IMR-90 (cell line): Measurements from ENCODE around the gene GNL2. TPM values are rescaled to one million over a fixed set of nuclear protein-coding genes. Genes with fewer than 3 reads are reported as not detected.

Experiments
- ATAC-seq: fragments of 200-7000 bp; cut with Tn5 transposase; 2 replicates; pipeline ENCODE4 v1.9.1; 2020; ENCODE audit warnings: low read depth, mild to moderate bottlenecking, moderate library complexity
- BruUV-seq: library from RNA; stranded (reverse); fragments of 400-500 nt; replicated peaks from 2 replicates; lab custom pipeline; 2021; lab: Mats Ljungman, UMichigan
- CTCF ChIA-PET: fragments of 300-600 bp; formaldehyde crosslinking; extraction: SDS; loops from one replicate; lab custom pipeline; 2021; ENCODE audit warnings: antibody characterized with exemption; lab: Yijun Ruan, JAX
- POLR2A ChIA-PET: fragments of 300-600 bp; sonication (Branson Sonifier 250); formaldehyde crosslinking; loops from one replicate; lab custom pipeline; 2022; ENCODE audit warnings: antibody characterized with exemption; ENCODE audit not compliant: unreplicated experiment; lab: Charles Lee
- DNase-seq: peaks from one replicate; pipeline ENCODE4 v3.0.0; 2013
- H2AFZ ChIP-seq: replicated peaks from 2 replicates; pipeline ENCODE3; 2013; ENCODE audit warnings: low read length, mild to moderate bottlenecking; ENCODE audit not compliant: poor library complexity
- H2AK5ac ChIP-seq: 2 replicates; pipeline ENCODE4 v1.6.1; 2013; ENCODE audit warnings: low read depth, low read length, inconsistent platforms
- H2AK9ac ChIP-seq: replicated peaks from 2 replicates; pipeline ENCODE3; 2013; ENCODE audit warnings: mild to moderate bottlenecking, low read depth, low read length, moderate library complexity; ENCODE audit not compliant: poor library complexity
- H2BK120ac ChIP-seq: 2 replicates; pipeline ENCODE4 v1.6.1; 2013; ENCODE audit warnings: low read depth, low read length, inconsistent platforms
- H2BK15ac ChIP-seq: 3 replicates; pipeline ENCODE4 v1.6.1; 2013; ENCODE audit warnings: low read depth, low read length, inconsistent platforms
- H2BK20ac ChIP-seq: 2 replicates; pipeline ENCODE4 v1.6.1; 2013; ENCODE audit warnings: low read depth, mild to moderate bottlenecking, inconsistent platforms, low read length, moderate library complexity
- H2BK5ac ChIP-seq: 2 replicates; pipeline ENCODE4 v1.6.1; 2013; ENCODE audit warnings: mild to moderate bottlenecking, low read depth, low read length, inconsistent platforms; ENCODE audit not compliant: poor library complexity, severe bottlenecking
- H3K14ac ChIP-seq: replicated peaks from 2 replicates; pipeline ENCODE4 v1.6.1; 2013; ENCODE audit warnings: low read depth, low read length, inconsistent platforms
- H3K18ac ChIP-seq: 2 replicates; pipeline ENCODE4 v1.6.1; 2013; ENCODE audit warnings: low read depth, low read length, control low read depth
- H3K23ac ChIP-seq: 2 replicates; pipeline ENCODE4 v1.6.1; 2013; ENCODE audit warnings: low read depth, low read length, inconsistent platforms
- H3K27ac ChIP-seq: 2 replicates; pipeline ENCODE4 v1.5.1; 2013; ENCODE audit warnings: mild to moderate bottlenecking, control low read depth, low read length; ENCODE audit not compliant: insufficient read depth
- H3K27me3 ChIP-seq: 2 replicates; pipeline ENCODE4 v1.6.1; 2013; ENCODE audit warnings: low read length; ENCODE audit not compliant: control insufficient read depth, insufficient read depth
- H3K36me3 ChIP-seq: 2 replicates; pipeline ENCODE4 v1.6.1; 2013; ENCODE audit warnings: low read length, mixed read lengths; ENCODE audit not compliant: control insufficient read depth, insufficient read depth
- H3K4ac ChIP-seq: 2 replicates; pipeline ENCODE4 v1.6.1; 2013; ENCODE audit warnings: low read depth, low read length, inconsistent platforms
- H3K4me1 ChIP-seq: 2 replicates; pipeline ENCODE4 v1.6.1; 2013; ENCODE audit warnings: low read length, mixed read lengths; ENCODE audit not compliant: control insufficient read depth, insufficient read depth
- H3K4me2 ChIP-seq: 2 replicates; pipeline ENCODE4 v1.6.1; 2013; ENCODE audit warnings: low read depth, mild to moderate bottlenecking, control low read depth, low read length, moderate library complexity
- H3K4me3 ChIP-seq: 2 replicates; pipeline ENCODE4 v1.5.1; 2013; ENCODE audit warnings: low read depth, mild to moderate bottlenecking, control low read depth, low read length, moderate library complexity; ENCODE audit not compliant: insufficient read depth
- H3K56ac ChIP-seq: 2 replicates; pipeline ENCODE4 v1.6.1; 2013; ENCODE audit warnings: low read length, inconsistent platforms; ENCODE audit not compliant: insufficient read depth; ENCODE audit errors: extremely low read depth
- H3K79me1 ChIP-seq, 2 experiments: 2 replicates each; pipeline ENCODE4 v1.6.1; 2013; ENCODE audit warnings: low read length in 2 of 2, inconsistent platforms in 1 of 2, low read depth in 1 of 2
- H3K9ac ChIP-seq: 2 replicates; pipeline ENCODE4 v1.6.1; 2013; ENCODE audit warnings: low read depth, low read length, control low read depth
- H3K9me1 ChIP-seq: 2 replicates; pipeline ENCODE4 v1.6.1; 2013; ENCODE audit warnings: low read length, inconsistent platforms; ENCODE audit not compliant: insufficient read depth
- H3K9me3 ChIP-seq: 2 replicates; pipeline ENCODE4 v1.6.1; 2013; ENCODE audit warnings: low read length; ENCODE audit not compliant: control insufficient read depth, insufficient read depth
- H4K20me1 ChIP-seq: 2 replicates; pipeline ENCODE4 v1.6.1; 2013; ENCODE audit warnings: low read length, inconsistent platforms; ENCODE audit not compliant: insufficient read depth
- H4K5ac ChIP-seq: 2 replicates; pipeline ENCODE4 v1.6.1; 2013; ENCODE audit warnings: mild to moderate bottlenecking, low read depth, low read length, control low read depth
- H4K8ac ChIP-seq, 2 experiments: 2 replicates each; pipeline ENCODE4 v1.6.1; 2013; ENCODE audit warnings: low read depth in 2 of 2, low read length in 2 of 2, control low read depth in 1 of 2, inconsistent platforms in 1 of 2
- H4K91ac ChIP-seq: 2 replicates; pipeline ENCODE4 v1.6.1; 2013; ENCODE audit warnings: low read depth, low read length, inconsistent platforms; ENCODE audit not compliant: insufficient read depth
- CHD1 ChIP-seq: IDR thresholded peaks from 2 replicates; pipeline ENCODE4 v1.6.1; 2012; ENCODE audit warnings: low read depth, low read length, improper control_type of control experiment
- ELK1 ChIP-seq: fragments of 150-350 bp; IDR thresholded peaks from 2 replicates; pipeline ENCODE4 v1.6.1; 2016; ENCODE audit warnings: low read depth, mild to moderate bottlenecking, low read length, moderate library complexity, borderline replicate concordance
- MAFK ChIP-seq: IDR thresholded peaks from 2 replicates; pipeline ENCODE4 v1.6.1; 2012; ENCODE audit warnings: low read depth, low read length, improper control_type of control experiment
- MAZ ChIP-seq: IDR thresholded peaks from 2 replicates; pipeline ENCODE4 v1.6.1; 2012; ENCODE audit warnings: low read depth, mild to moderate bottlenecking, low read length, improper control_type of control experiment, moderate library complexity, borderline replicate concordance
- MXI1 ChIP-seq: IDR thresholded peaks from 2 replicates; pipeline ENCODE4 v1.6.1; 2012; ENCODE audit warnings: low read depth, mild to moderate bottlenecking, low read length, moderate library complexity, borderline replicate concordance
- NFE2L2 ChIP-seq: fragments of 150-350 bp; IDR thresholded peaks from 2 replicates; pipeline ENCODE4 v1.6.1; 2016; ENCODE audit warnings: low read depth, mild to moderate bottlenecking, low read length
- SMC3 ChIP-seq: fragments of 150-350 bp; IDR thresholded peaks from 2 replicates; pipeline ENCODE4 v1.6.1; 2016; ENCODE audit warnings: low read depth, mild to moderate bottlenecking, antibody characterized with exemption, low read length, moderate library complexity
- WGBS, 2 experiments: methylation state at CpG; one replicate each; pipeline versions ENCODE4 v1.1.5 to v1.1.7; 2013; ENCODE audit warnings: missing lambda C conversion rate in 2 of 2; ENCODE audit not compliant: insufficient read length in 1 of 2; ENCODE audit errors: extremely low coverage in 2 of 2; 5-methylcytosine and 5-hydroxymethylcytosine counted together
- dilution Hi-C: fragments of 300-500 bp; cut with HindIII; formaldehyde crosslinking; loops from one replicate; pipeline ENCODE4 v1.14.3; 2018; ENCODE audit warnings: low sequenced_read_pairs; ENCODE audit not compliant: unreplicated experiment
- in situ Hi-C: fragments of 300-500 bp; cut with MboI; formaldehyde crosslinking; loops from 3 replicates; pipeline ENCODE4 v1.14.3; 2019; ENCODE audit warnings: low sequenced_read_pairs, inconsistent platforms, mixed read lengths
- intact Hi-C: fragments of 100-400 bp; cut with micrococcal nuclease; formaldehyde crosslinking; loops from 2 replicates; pipeline ENCODE4 v1.10.0; 2022
- polyA plus RNA-seq, 3 experiments: library from polyadenylated mRNA; depleted of rRNA; stranded (reverse); fragments of >200 nt; gene quantifications; 2 replicates each; pipeline ENCODE4 v1.2.3, GENCODE V29; 2012; ENCODE audit warnings: low replicate concordance in 1 of 3
- total RNA-seq: library from RNA; depleted of rRNA; stranded (reverse); fragments of >200 nt; gene quantifications from 2 replicates; pipeline ENCODE4 v1.2.3, GENCODE V29; 2012

GNL2 gene
- total and polyA plus RNA-seq, 2 of the 4 experiments (the other 2 are of a cell fraction), result 42.9 to 77.4 TPM

GRCh38 chr1:37558411-37558810, 37.3 kb downstream of the GNL2 start:
- Histone ChIP-seq H3K4me3 (no peak overlapping the region), H2AK5ac (no peak overlapping the region), H3K9me3 (no peaks in the 10 kb centered on the region), H2BK15ac (no peak overlapping the region), H2AFZ (no peak overlapping the region), H3K79me1 (peaks cover 4 to 17% of the 10 kb centered on the region in 2 experiments; a peak in 2 of 4 replicates), H4K20me1 (peaks cover 5% of the 10 kb centered on the region; the same call in 1 of the 2 replicates), H3K23ac (no peak overlapping the region), H4K5ac (no peak overlapping the region), H3K4me2 (no peak overlapping the region), H3K56ac (no peak overlapping the region), H3K14ac (no peak overlapping the region), H3K9ac (no peak overlapping the region), H2BK120ac (no peak overlapping the region), H2BK5ac (no peak overlapping the region), H4K8ac (no peak overlapping the region), H3K36me3 (peaks cover 13% of the 10 kb centered on the region), H3K27me3 (no peaks in the 10 kb centered on the region), H3K4ac (no peak overlapping the region), H3K4me1 (no peaks in the 10 kb centered on the region; the same call in 1 of the 2 replicates), H2AK9ac (no peak overlapping the region), H3K27ac (no peak overlapping the region), H2BK20ac (no peak overlapping the region), H3K9me1 (peaks cover 4% of the 10 kb centered on the region; the same call in 1 of the 2 replicates), H3K18ac (no peak overlapping the region), H4K91ac (no peak overlapping the region)
- dilution Hi-C loops (no loop called here), in situ Hi-C loops (no loop called here), intact Hi-C loops (no loop called here)
- no peak for DNase-seq
- TF ChIP-seq SMC3 (no peak), CHD1 (no peak), ELK1 (no peak), MAFK (no peak), NFE2L2 (no peak), MAZ (no peak), MXI1 (no peak)
- POLR2A ChIA-PET, result no interaction called here
- no peak for ATAC-seq
- no TSS peak for BruUV-seq
- 100% methylated on average over 1 of the region's 1 CpG; no CpG with 5 or more reads in 1 of the 2 experiments for WGBS, 2 experiments
- CTCF ChIA-PET, result no interaction called here
